Measurements from ENCODE around the gene CDH6.

The CDH6 gene

GRCh38 chr5:31365776-31366175 lies 172.3 kb downstream of the CDH6 start:
- Histone ChIP-seq H3K4me1 (ENCODE audit: control insufficient read depth, insufficient read depth, low read length) (no peaks in the 10 kb centered on the region), H3K36me3 (ENCODE audit: control insufficient read depth, insufficient read depth, low read length) (no peaks in the 10 kb centered on the region), H3K9me3 (ENCODE audit: control insufficient read depth, low read length) (no peaks in the 10 kb centered on the region), H3K9ac (ENCODE audit: low read length) (no peak overlapping the region), H3K27me3 (ENCODE audit: control insufficient read depth, insufficient read depth, low read length) (no peaks in the 10 kb centered on the region), H3K4me3 (ENCODE audit: low read length) (no peak overlapping the region)

- H3K27me3 ChIP-seq (ENCODE audit: control insufficient read depth, insufficient read depth, low read length), result no peaks in the 10 kb centered on the region
- H3K9me3 ChIP-seq (ENCODE audit: control insufficient read depth, low read length), result no peaks in the 10 kb centered on the region
- H3K4me3 ChIP-seq (ENCODE audit: low read length), result no peak overlapping the region
- H3K36me3 ChIP-seq (ENCODE audit: control insufficient read depth, insufficient read depth, low read length), result no peaks in the 10 kb centered on the region
- H3K9ac ChIP-seq (ENCODE audit: low read length), result no peak overlapping the region
- H3K4me1 ChIP-seq (ENCODE audit: control insufficient read depth, insufficient read depth, low read length), result no peaks in the 10 kb centered on the region
These were observed 173.5 kb downstream of the CDH6 start for GRCh38 chr5:31366941-31367340.

- Histone ChIP-seq H3K4me1 (ENCODE audit: control insufficient read depth, insufficient read depth, low read length) (no peaks in the 10 kb centered on the region), H3K27me3 (ENCODE audit: control insufficient read depth, insufficient read depth, low read length) (no peaks in the 10 kb centered on the region), H3K9me3 (ENCODE audit: control insufficient read depth, low read length) (no peaks in the 10 kb centered on the region), H3K9ac (ENCODE audit: low read length) (no peak overlapping the region), H3K36me3 (ENCODE audit: control insufficient read depth, insufficient read depth, low read length) (no peaks in the 10 kb centered on the region), H3K4me3 (ENCODE audit: low read length) (no peak overlapping the region)
These were observed 178.6 kb downstream of the CDH6 start for GRCh38 chr5:31372124-31372523.

- no peak overlapping the region for H3K9ac ChIP-seq (ENCODE audit: low read length)
- no peaks in the 10 kb centered on the region for H3K4me1 ChIP-seq (ENCODE audit: control insufficient read depth, insufficient read depth, low read length)
- no peaks in the 10 kb centered on the region for H3K9me3 ChIP-seq (ENCODE audit: control insufficient read depth, low read length)
- H3K36me3 ChIP-seq (ENCODE audit: control insufficient read depth, insufficient read depth, low read length), result no peaks in the 10 kb centered on the region
- H3K27me3 ChIP-seq (ENCODE audit: control insufficient read depth, insufficient read depth, low read length), result no peaks in the 10 kb centered on the region
- H3K4me3 ChIP-seq (ENCODE audit: low read length), result no peak overlapping the region
These were observed 182.7 kb downstream of the CDH6 start for GRCh38 chr5:31375999-31376720.

- Histone ChIP-seq H3K9me3 (ENCODE audit: control insufficient read depth, low read length) (no peaks in the 10 kb centered on the region), H3K27me3 (ENCODE audit: control insufficient read depth, insufficient read depth, low read length) (no peaks in the 10 kb centered on the region), H3K4me3 (ENCODE audit: low read length) (no peak overlapping the region), H3K36me3 (ENCODE audit: control insufficient read depth, insufficient read depth, low read length) (no peaks in the 10 kb centered on the region), H3K9ac (ENCODE audit: low read length) (no peak overlapping the region), H3K4me1 (ENCODE audit: control insufficient read depth, insufficient read depth, low read length) (no peaks in the 10 kb centered on the region)
These were observed 183.9 kb downstream of the CDH6 start for GRCh38 chr5:31377274-31377946.

- no peak overlapping the region for H3K9ac ChIP-seq (ENCODE audit: low read length)
- H3K4me3 ChIP-seq (ENCODE audit: low read length), result no peak overlapping the region
- no peaks in the 10 kb centered on the region for H3K27me3 ChIP-seq (ENCODE audit: control insufficient read depth, insufficient read depth, low read length)
- H3K36me3 ChIP-seq (ENCODE audit: control insufficient read depth, insufficient read depth, low read length), result no peaks in the 10 kb centered on the region
- H3K4me1 ChIP-seq (ENCODE audit: control insufficient read depth, insufficient read depth, low read length), result no peaks in the 10 kb centered on the region
- no peaks in the 10 kb centered on the region for H3K9me3 ChIP-seq (ENCODE audit: control insufficient read depth, low read length)
These were observed 184.7 kb downstream of the CDH6 start for GRCh38 chr5:31378136-31378535.
